C4-2B (cell line): ENCODE measurements around the gene CDC123.

Experiments used
- ZFX ChIP-seq: fragments of 450-650 bp; IDR thresholded peaks from 2 replicates; pipeline ENCODE4 v1.6.1; 2017
- TF ChIP-seq, protein P1 (sequence below): fragments of 450-650 bp; conservative IDR thresholded peaks from 2 replicates; pipeline ENCODE4 v1.5.1; 2017; ENCODE audit warnings: mild to moderate bottlenecking

DNA sequence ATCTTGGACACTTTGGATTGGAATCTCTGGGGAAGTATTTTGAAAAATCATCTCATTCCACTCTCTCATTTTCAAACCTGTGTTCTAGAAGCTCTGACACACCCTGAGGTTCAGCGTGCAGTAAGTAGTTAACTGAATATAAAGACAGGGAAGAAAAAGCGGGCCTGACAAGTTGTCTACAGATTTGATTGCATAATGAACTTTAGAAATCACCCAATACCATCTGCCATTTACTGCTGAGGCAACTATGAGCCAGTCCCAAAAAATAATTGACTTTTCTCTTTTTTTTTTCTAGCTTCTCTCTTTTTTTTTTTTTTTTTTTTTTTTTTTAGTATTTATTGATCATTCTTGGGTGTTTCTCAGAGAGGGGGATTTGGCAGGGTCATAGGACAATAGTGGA lies 29.5 kb downstream of the CDC123 start:
- TF ChIP-seq, protein P1, sequence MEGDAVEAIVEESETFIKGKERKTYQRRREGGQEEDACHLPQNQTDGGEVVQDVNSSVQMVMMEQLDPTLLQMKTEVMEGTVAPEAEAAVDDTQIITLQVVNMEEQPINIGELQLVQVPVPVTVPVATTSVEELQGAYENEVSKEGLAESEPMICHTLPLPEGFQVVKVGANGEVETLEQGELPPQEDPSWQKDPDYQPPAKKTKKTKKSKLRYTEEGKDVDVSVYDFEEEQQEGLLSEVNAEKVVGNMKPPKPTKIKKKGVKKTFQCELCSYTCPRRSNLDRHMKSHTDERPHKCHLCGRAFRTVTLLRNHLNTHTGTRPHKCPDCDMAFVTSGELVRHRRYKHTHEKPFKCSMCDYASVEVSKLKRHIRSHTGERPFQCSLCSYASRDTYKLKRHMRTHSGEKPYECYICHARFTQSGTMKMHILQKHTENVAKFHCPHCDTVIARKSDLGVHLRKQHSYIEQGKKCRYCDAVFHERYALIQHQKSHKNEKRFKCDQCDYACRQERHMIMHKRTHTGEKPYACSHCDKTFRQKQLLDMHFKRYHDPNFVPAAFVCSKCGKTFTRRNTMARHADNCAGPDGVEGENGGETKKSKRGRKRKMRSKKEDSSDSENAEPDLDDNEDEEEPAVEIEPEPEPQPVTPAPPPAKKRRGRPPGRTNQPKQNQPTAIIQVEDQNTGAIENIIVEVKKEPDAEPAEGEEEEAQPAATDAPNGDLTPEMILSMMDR, result no peak
- no peak for TF ChIP-seq ZFX
